Caco-2 (cell line): ENCODE data around the gene FBXW4. TPM values are rescaled to one million over a fixed set of nuclear protein-coding genes. Genes with fewer than 3 reads are reported as not detected.

Experiments
- Bru-seq: library from RNA; stranded (reverse); fragments of 400-500 nt; gene quantifications from one replicate; lab custom pipeline; 2021; lab: Mats Ljungman, UMichigan
- BruChase-seq, 2 experiments: library from RNA; stranded (reverse); fragments of 400-500 nt; gene quantifications; one replicate each; lab custom pipeline; 2021; lab: Mats Ljungman, UMichigan
- BruUV-seq: library from RNA; stranded (reverse); fragments of 400-500 nt; replicated peaks from 2 replicates; lab custom pipeline; 2021; lab: Mats Ljungman, UMichigan
- CTCF ChIA-PET: fragments of 300-600 bp; sonication (Branson Sonifier 250); formaldehyde crosslinking; loops from one replicate; lab custom pipeline; 2022; ENCODE audit warnings: antibody characterized with exemption; lab: Charles Lee
- POLR2A ChIA-PET: fragments of 300-600 bp; sonication (Branson Sonifier 250); formaldehyde crosslinking; loops from one replicate; lab custom pipeline; 2022; ENCODE audit warnings: antibody characterized with exemption; lab: Charles Lee
- DNase-seq, 2 experiments: peaks; one replicate each; pipeline versions ENCODE4 v3.0.0 to v3.0.0-alpha.2; 2020 to 2022
- H3K27me3 ChIP-seq: replicated peaks from 2 replicates; pipeline ENCODE4 v1.6.0; 2011; ENCODE audit warnings: low read length; ENCODE audit not compliant: control insufficient read depth, insufficient read depth
- H3K36me3 ChIP-seq: 2 replicates; pipeline ENCODE4 v1.5.1; 2011; ENCODE audit warnings: low read length; ENCODE audit not compliant: control insufficient read depth, insufficient read depth
- H3K4me1 ChIP-seq: fragments of 250-450 bp; sonication (Bioruptor Pico); 2 replicates; pipeline ENCODE4 v1.5.1; 2020; ENCODE audit warnings: mild to moderate bottlenecking
- H3K4me3 ChIP-seq: 2 replicates; pipeline ENCODE4 v1.5.1; 2011; ENCODE audit warnings: low read depth, mild to moderate bottlenecking, control low read depth, low read length
- H3K9me3 ChIP-seq: fragments of 250-450 bp; sonication (Bioruptor Pico); 2 replicates; pipeline ENCODE4 v1.5.1; 2020; ENCODE audit warnings: mild to moderate bottlenecking, moderate library complexity
- H3K27ac Mint-ChIP-seq: one replicate; pipeline ENCODE4 v1.8.0; 2022; ENCODE audit warnings: mixed read lengths; ENCODE audit not compliant: unreplicated experiment
- H3K27me3 Mint-ChIP-seq: one replicate; pipeline ENCODE4 v1.8.0; 2022; ENCODE audit warnings: mixed read lengths; ENCODE audit not compliant: insufficient read depth, unreplicated experiment
- H3K36me3 Mint-ChIP-seq: one replicate; pipeline ENCODE4 v1.8.0; 2022; ENCODE audit warnings: mild to moderate bottlenecking, mixed read lengths; ENCODE audit not compliant: insufficient read depth, unreplicated experiment
- H3K4me1 Mint-ChIP-seq: one replicate; pipeline ENCODE4 v1.8.0; 2022; ENCODE audit warnings: low read depth, mixed read lengths; ENCODE audit not compliant: unreplicated experiment
- H3K4me3 Mint-ChIP-seq: one replicate; pipeline ENCODE4 v1.8.0; 2022; ENCODE audit warnings: mild to moderate bottlenecking, moderate library complexity, mixed read lengths; ENCODE audit not compliant: unreplicated experiment
- H3K9me3 Mint-ChIP-seq: one replicate; pipeline ENCODE4 v1.8.0; 2022; ENCODE audit warnings: mixed read lengths; ENCODE audit not compliant: unreplicated experiment
- CTCF ChIP-seq, 2 experiments: fragments of 200-600 bp in 1 of 2; IDR thresholded peaks; 1 replicate in 1 of 2; 2 replicates in 1 of 2; pipeline versions ENCODE4 v1.5.1 to v1.8.0; 2011 to 2022; ENCODE audit warnings: antibody characterized with exemption in 1 of 2, control low read depth in 1 of 2, inconsistent platforms in 1 of 2, low read depth in 1 of 2, low read length in 1 of 2, mild to moderate bottlenecking in 1 of 2, moderate library complexity in 1 of 2; ENCODE audit not compliant: insufficient read depth in 1 of 2, severe bottlenecking in 1 of 2, unreplicated experiment in 1 of 2
- intact Hi-C: fragments of 100-400 bp; cut with micrococcal nuclease; formaldehyde crosslinking; loops from one replicate; pipeline ENCODE4 v1.10.0; 2022; ENCODE audit not compliant: unreplicated experiment
- long read RNA-seq: library from polyadenylated mRNA; stranded (forward); transcript quantifications from one replicate; pipeline ENCODE4 v2.0.0, GENCODE V29; 2022
- total RNA-seq: library from RNA; stranded (reverse); gene quantifications from 2 replicates; pipeline ENCODE4 v1.2.3, GENCODE V29; 2022

The FBXW4 gene
- total RNA-seq, result 40.7 and 44.0 TPM in 2 replicates
- Bru-seq, nascent RNA, result percentile 75 among the genes with signal in this experiment
- BruChase-seq, experiment 1, labeled RNA remaining after a 2-hour chase, result percentile 74 among the genes with signal in this experiment
- percentile 70 among the genes with signal in this experiment for BruChase-seq, experiment 2, labeled RNA remaining after a 6-hour chase
- long read RNA-seq, transcript FBXW4-201 (9 exons, 2,483 nt), result major isoform, 5 of 14 reads
- long read RNA-seq, partial matches to known transcripts, result 7 of 14 reads
- long read RNA-seq, other reads (novel, unspliced or antisense), result 2 of 14 reads

GRCh38 chr10:101694674-101695403 lies at the start of gene FBXW4:
TSS of gene FBXW4 (minus strand) at chr10:101695170. CDS start at chr10:101695105, 65 bp downstream.
- no peaks in the 10 kb centered on the region for H3K9me3 ChIP-seq
- Mint-ChIP-seq H3K4me3 (peak within 1 kb of the TSS; percentile 97), H3K27me3 (no peaks in the 10 kb centered on the region), H3K4me1 (peaks cover 6% of the 10 kb centered on the region), H3K36me3 (peaks cover 30% of the 10 kb centered on the region), H3K27ac (peak within 1 kb of the TSS; percentile 99), H3K9me3 (no peaks in the 10 kb centered on the region)
- ChIA-PET CTCF (interaction anchor here (0.6 kb wide), 1 partner anchor 91 kb away, joined by 3 read pairs; no protein-coding TSS in a partner anchor), POLR2A (interaction anchor here (0.6 kb wide), 2 partner anchors 124 kb away, joined by 3 read pairs; no protein-coding TSS in a partner anchor)
- no peak for TF ChIP-seq CTCF (IDR thresholded peaks at IDR 0.05; ENCODE audit: insufficient read depth in 1 of 2, low read depth in 1 of 2, low read length in 1 of 2, severe bottlenecking in 1 of 2, unreplicated experiment in 1 of 2)
- no TSS peak for BruUV-seq
- H3K4me1 ChIP-seq, result peaks cover 13% of the 10 kb centered on the region; the same call in 1 of the 2 replicates
- H3K27me3 ChIP-seq, result no peaks in the 10 kb centered on the region
- peak within 1 kb of the TSS; percentile 85 for H3K4me3 ChIP-seq
- H3K36me3 ChIP-seq, result no peaks in the 10 kb centered on the region
- intact Hi-C loops, result no loop called here
- peak; percentile 51 to 80 for DNase-seq

GRCh38 chr10:101744267-101744666 lies 49.3 kb upstream of the FBXW4 start:
- BruUV-seq, result no TSS peak
- Mint-ChIP-seq H3K27me3 (no peaks in the 10 kb centered on the region), H3K36me3 (no peaks in the 10 kb centered on the region), H3K27ac (no peak overlapping the region), H3K9me3 (no peaks in the 10 kb centered on the region), H3K4me3 (no peak overlapping the region), H3K4me1 (peaks cover 10% of the 10 kb centered on the region)
- Histone ChIP-seq H3K4me3 (no peak overlapping the region), H3K4me1 (peaks cover 15% of the 10 kb centered on the region), H3K36me3 (no peaks in the 10 kb centered on the region), H3K9me3 (no peaks in the 10 kb centered on the region), H3K27me3 (no peaks in the 10 kb centered on the region)
- no peak for DNase-seq
- CTCF ChIA-PET, result no interaction called here
- POLR2A ChIA-PET, result no interaction called here
- TF ChIP-seq CTCF (IDR thresholded peaks at IDR 0.05; ENCODE audit: insufficient read depth in 1 of 2, low read depth in 1 of 2, low read length in 1 of 2, severe bottlenecking in 1 of 2, unreplicated experiment in 1 of 2), result no peak
- intact Hi-C loops, result no loop called here

GRCh38 chr10:101741938-101742337 lies 47.0 kb upstream of the FBXW4 start:
- Mint-ChIP-seq H3K9me3 (no peaks in the 10 kb centered on the region), H3K36me3 (no peaks in the 10 kb centered on the region), H3K4me1 (peaks cover 10% of the 10 kb centered on the region), H3K4me3 (no peak overlapping the region), H3K27ac (no peak overlapping the region), H3K27me3 (no peaks in the 10 kb centered on the region)
- no peak for DNase-seq
- TF ChIP-seq CTCF (IDR thresholded peaks at IDR 0.05; ENCODE audit: insufficient read depth in 1 of 2, low read depth in 1 of 2, low read length in 1 of 2, severe bottlenecking in 1 of 2, unreplicated experiment in 1 of 2), result no peak
- Histone ChIP-seq H3K27me3 (no peaks in the 10 kb centered on the region), H3K4me1 (peaks cover 15% of the 10 kb centered on the region), H3K4me3 (no peak overlapping the region), H3K9me3 (no peaks in the 10 kb centered on the region), H3K36me3 (no peaks in the 10 kb centered on the region)
- BruUV-seq, result no TSS peak
- ChIA-PET POLR2A (no interaction called here), CTCF (interaction anchor here (1.2 kb wide), 1 partner anchor 139 kb away, joined by 3 read pairs; no protein-coding TSS in a partner anchor)
- intact Hi-C loops, result no loop called here
